ENCODE measurements around the gene COL9A1.

DNA sequence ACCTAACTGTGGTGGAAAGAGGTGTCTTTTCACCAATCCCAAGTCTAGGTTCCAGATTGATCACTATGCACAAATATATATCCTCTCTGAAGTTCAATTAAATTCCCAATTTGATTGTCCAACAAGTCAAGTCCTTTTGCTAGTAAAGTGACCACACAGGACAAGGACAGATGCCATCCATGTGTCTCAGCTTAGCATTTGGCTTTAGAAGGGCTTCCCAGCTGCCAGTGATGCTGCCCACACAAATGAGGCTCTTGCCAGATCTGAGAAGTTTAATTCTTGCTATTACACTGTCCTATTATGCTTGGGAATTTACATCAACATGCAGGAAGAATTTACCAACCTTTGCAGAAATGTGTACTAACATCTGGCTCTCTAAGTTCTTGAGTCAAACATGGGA lies 108.5 kb downstream of the COL9A1 start:
- TF ChIP-seq CTCF (IDR thresholded peaks at IDR 0.05) (no peak), POLR2AphosphoS5 (IDR thresholded peaks at IDR 0.05) (no peak)
